Sigmoid colon (tissue), 7 donors: ENCODE data around the gene RORB. TPM values are rescaled to one million over a fixed set of nuclear protein-coding genes. Genes with fewer than 3 reads are reported as not detected.

Experiments used
- DNase-seq: peaks from one replicate; pipeline ENCODE4 v3.0.0-alpha.2; 2019
- H3K27ac ChIP-seq, 4 donors: fragments of 200-600 bp; sonication (generic); one replicate each; pipeline ENCODE4 v1.5.1; 2016 to 2019; ENCODE audit warnings: mild to moderate bottlenecking in 1 of 4
- H3K27me3 ChIP-seq, 3 donors: fragments of 200-600 bp; sonication (generic); one replicate each; pipeline ENCODE4 v1.5.1; 2019; ENCODE audit warnings: mild to moderate bottlenecking in 1 of 3
- H3K36me3 ChIP-seq, 4 donors: fragments of 200-600 bp; sonication (generic); one replicate each; pipeline ENCODE4 v1.5.1; 2016 to 2019
- H3K4me1 ChIP-seq, 4 donors: fragments of 200-600 bp; sonication (generic); one replicate each; pipeline ENCODE4 v1.5.1; 2017 to 2019
- H3K4me3 ChIP-seq, 4 donors: fragments of 200-600 bp; sonication (generic); one replicate each; pipeline ENCODE4 v1.5.1; 2017 to 2019; ENCODE audit warnings: mild to moderate bottlenecking in 2 of 4, moderate library complexity in 1 of 4
- H3K9me3 ChIP-seq, 4 donors: fragments of 200-600 bp in 3 of 4; sonication (generic) in 3 of 4; one replicate each; pipeline versions ENCODE4 v1.5.1 to v1.6.1; 2013 to 2019
- CTCF ChIP-seq, 4 experiments: fragments of 450-650 bp in 3 of 4; fragments of 200-600 bp in 1 of 4; IDR thresholded peaks; one replicate each; pipeline ENCODE4 v1.5.1; 2016 to 2019; ENCODE audit warnings: antibody characterized with exemption in 4 of 4, mild to moderate bottlenecking in 3 of 4, moderate library complexity in 2 of 4
- EP300 ChIP-seq, 4 donors: sonication (generic); formaldehyde crosslinking; IDR thresholded peaks; one replicate each; pipeline ENCODE4 v1.6.1; 2017; ENCODE audit warnings: antibody characterized with exemption in 4 of 4
- POLR2A ChIP-seq, 2 donors: fragments of 450-650 bp; IDR thresholded peaks; one replicate each; pipeline ENCODE4 v1.6.1; 2016; ENCODE audit warnings: antibody characterized with exemption in 2 of 2, mild to moderate bottlenecking in 2 of 2, moderate library complexity in 2 of 2
- POLR2AphosphoS5 ChIP-seq, 4 donors: sonication (generic); formaldehyde crosslinking; IDR thresholded peaks; one replicate each; pipeline ENCODE4 v1.6.1; 2017; ENCODE audit warnings: antibody characterized with exemption in 4 of 4
- WGBS, 2 donors: extraction: QIAGEN DNeasy Blood & Tissue Kit; methylation state at CpG; one replicate each; pipeline ENCODE4 v1.1.7; 2013; 5-methylcytosine and 5-hydroxymethylcytosine counted together
- intact Hi-C: fragments of 100-400 bp; cut with DNase I; formaldehyde crosslinking; loops from one replicate; pipeline ENCODE4 v1.15.1; 2023
- polyA plus RNA-seq, 3 donors: library from polyadenylated mRNA; stranded (reverse); fragments of 200-250 nt; gene quantifications; one replicate each; pipeline ENCODE4 v1.2.3, GENCODE V29; 2013
- total RNA-seq, 4 donors: library from RNA; depleted of rRNA; stranded (reverse); fragments of >200 nt; gene quantifications; one replicate each; pipeline ENCODE4 v1.1.0, GENCODE V29; 2016
- donor health status: healthy with polysubstance abuse.
- donor health status: Bipolar disorder and iron deficiency.
- donor health status: healthy.

RORB gene
- total and polyA plus RNA-seq, 7 donors = 0.03 to 1.9 (median 0.82) TPM; not detected in 2

GRCh38 chr9:74642376-74642775, 145.2 kb downstream of the RORB start:
- TF ChIP-seq POLR2A (IDR thresholded peaks at IDR 0.05) (no peak), POLR2AphosphoS5 (IDR thresholded peaks at IDR 0.05) (no peak), EP300 (IDR thresholded peaks at IDR 0.05) (no peak), CTCF (IDR thresholded peaks at IDR 0.05) (no peak)
- H3K9me3 ChIP-seq = no peaks in the 10 kb centered on the region
- no peak overlapping the region for H3K27ac ChIP-seq
- no peak for DNase-seq
- intact Hi-C loops = no loop called here
- no peaks in the 10 kb centered on the region for H3K27me3 ChIP-seq
- no peak overlapping the region for H3K4me3 ChIP-seq
- H3K4me1 ChIP-seq = no peaks in the 10 kb centered on the region
- H3K36me3 ChIP-seq = no peaks in the 10 kb centered on the region
- WGBS, 2 donors = 86 to 91% methylated on average over 12 of the region's 12 CpGs

GRCh38 chr9:74643303-74643923, 146.3 kb downstream of the RORB start:
- WGBS, 2 donors = 51 to 72% methylated on average over 5 of the region's 5 CpGs
- no peak for DNase-seq

GRCh38 chr9:74644023-74644422, 146.9 kb downstream of the RORB start:
- no peaks in the 10 kb centered on the region for H3K36me3 ChIP-seq
- WGBS, 2 donors = 24 to 61% methylated on average over 4 of the region's 4 CpGs
- DNase-seq = no peak
- TF ChIP-seq POLR2AphosphoS5 (IDR thresholded peaks at IDR 0.05) (no peak), CTCF (IDR thresholded peaks at IDR 0.05) (no peak), EP300 (IDR thresholded peaks at IDR 0.05) (no peak)
- no peaks in the 10 kb centered on the region for H3K4me1 ChIP-seq
- H3K4me3 ChIP-seq = no peak overlapping the region
- H3K27ac ChIP-seq = no peak overlapping the region
- no peaks in the 10 kb centered on the region for H3K27me3 ChIP-seq
- intact Hi-C loops = no loop called here
- H3K9me3 ChIP-seq = no peaks in the 10 kb centered on the region

More at GRCh38 chr9:74643303-74643923, 146.3 kb downstream of the RORB start:
- no peaks in the 10 kb centered on the region for H3K36me3 ChIP-seq
- H3K4me1 ChIP-seq = no peaks in the 10 kb centered on the region
- H3K27ac ChIP-seq = no peak overlapping the region
- H3K9me3 ChIP-seq = no peaks in the 10 kb centered on the region
- H3K4me3 ChIP-seq = no peak overlapping the region
- intact Hi-C loops = no loop called here
- TF ChIP-seq POLR2A (IDR thresholded peaks at IDR 0.05) (no peak), POLR2AphosphoS5 (IDR thresholded peaks at IDR 0.05) (no peak), CTCF (IDR thresholded peaks at IDR 0.05) (no peak), EP300 (IDR thresholded peaks at IDR 0.05) (no peak)
- H3K27me3 ChIP-seq = no peaks in the 10 kb centered on the region

- H3K9me3 ChIP-seq = no peaks in the 10 kb centered on the region
Measured at GRCh38 chr9:74645007-74645639, 148.0 kb downstream of the RORB start.

More at GRCh38 chr9:74645007-74645639, 148.0 kb downstream of the RORB start:
- intact Hi-C loops = no loop called here
- H3K4me3 ChIP-seq = no peak overlapping the region
- DNase-seq = no peak
- no peak overlapping the region for H3K27ac ChIP-seq
- TF ChIP-seq CTCF (IDR thresholded peaks at IDR 0.05) (no peak), POLR2A (IDR thresholded peaks at IDR 0.05) (no peak), EP300 (IDR thresholded peaks at IDR 0.05) (no peak), POLR2AphosphoS5 (IDR thresholded peaks at IDR 0.05) (no peak)
- H3K4me1 ChIP-seq = no peaks in the 10 kb centered on the region
- H3K27me3 ChIP-seq = no peaks in the 10 kb centered on the region
- no peaks in the 10 kb centered on the region for H3K36me3 ChIP-seq
- 68 to 69% methylated on average over 3 of the region's 3 CpGs for WGBS, 2 donors
